Activated naive CD4-positive, alpha-beta T cell treated with anti-CD3 and anti-CD28 coated beads, Interleukin-2, amount 50 U/mL, for 16 hours (primary cell): ENCODE results near the gene C13orf46.

Source experiments
- DNase-seq: peaks from one replicate; pipeline ENCODE4 v3.0.0-alpha.2; 2020

The C13orf46 gene

DNA sequence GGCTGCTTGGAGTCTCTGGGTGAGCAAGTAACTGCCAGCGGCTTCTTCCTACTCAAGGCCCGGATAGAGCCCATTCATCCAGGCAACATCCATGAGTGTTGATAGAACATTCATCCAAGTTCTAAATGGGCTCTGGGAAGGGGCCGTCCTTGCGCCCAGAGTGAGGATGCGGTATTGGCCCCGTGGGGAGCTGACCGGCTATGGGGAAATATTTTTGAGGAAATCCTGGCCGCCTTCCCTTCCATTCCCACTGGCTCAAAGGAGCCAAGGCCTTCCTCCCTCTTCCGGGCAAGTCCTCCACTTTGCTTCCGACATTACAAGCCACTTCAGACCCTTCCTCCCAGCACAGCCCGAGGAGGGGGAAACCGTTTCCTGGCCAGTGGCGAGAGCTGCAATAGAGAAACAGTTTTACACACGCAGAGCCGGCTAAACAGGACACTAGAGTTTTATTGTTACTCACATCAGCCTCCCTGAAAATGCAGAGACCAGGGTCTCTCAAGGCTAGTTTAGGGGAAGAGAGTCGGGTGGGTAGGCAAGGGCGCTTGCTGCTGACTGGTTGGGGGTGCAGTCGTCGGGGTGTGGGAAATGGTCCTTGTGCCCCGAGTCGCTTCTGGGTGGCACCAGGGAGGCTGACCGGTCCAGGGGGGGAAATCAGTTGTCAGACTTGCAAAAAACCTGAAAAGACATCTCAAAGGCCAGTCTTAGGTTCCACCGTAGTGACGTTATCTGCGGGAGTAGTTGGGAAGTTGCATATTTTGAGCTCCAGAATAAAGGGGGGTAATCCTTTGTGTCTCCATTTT lies 37.5 kb downstream of the C13orf46 start:
- no peak for DNase-seq

DNA sequence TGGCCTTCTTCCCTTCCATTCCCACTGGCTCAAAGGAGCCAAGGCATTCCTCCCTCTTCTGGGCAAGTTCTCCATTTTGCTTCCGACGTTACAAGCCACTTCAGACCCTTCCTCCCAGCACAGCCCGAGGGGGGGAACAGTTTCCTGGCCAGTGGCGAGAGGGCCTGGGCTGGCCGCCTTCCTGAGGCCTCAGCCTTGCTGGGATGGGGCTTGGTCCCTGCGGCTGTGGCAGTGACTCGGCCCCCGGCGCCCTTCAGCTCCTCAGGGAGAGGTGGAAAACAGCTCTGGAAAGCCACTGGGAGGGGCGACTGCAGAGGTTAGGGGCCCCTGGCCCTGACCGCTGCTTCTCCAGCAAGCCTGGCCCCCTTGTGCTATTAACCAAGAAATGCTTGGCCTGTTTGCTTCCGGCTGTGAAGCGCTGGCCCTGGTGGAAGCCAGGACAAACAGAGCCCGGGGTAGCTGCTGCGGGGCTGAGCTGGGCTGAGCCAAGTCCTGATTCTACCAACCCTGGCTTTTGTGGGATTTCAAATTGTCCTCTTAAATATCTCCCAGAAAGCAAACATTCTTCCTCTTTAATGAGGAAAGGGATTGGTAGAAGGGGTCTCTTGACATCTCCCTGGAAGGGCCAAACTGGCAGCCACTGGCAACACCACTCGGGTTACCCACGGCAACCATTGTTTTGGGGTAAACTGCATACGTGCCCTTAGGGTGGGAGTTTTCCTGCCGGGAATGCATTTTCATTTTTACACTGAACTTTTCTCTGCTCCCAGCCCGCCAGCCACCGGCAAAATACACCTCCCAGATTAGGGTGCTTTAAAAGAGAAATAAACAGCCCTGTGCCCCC lies 38.7 kb downstream of the C13orf46 start:
- no peak for DNase-seq

DNA sequence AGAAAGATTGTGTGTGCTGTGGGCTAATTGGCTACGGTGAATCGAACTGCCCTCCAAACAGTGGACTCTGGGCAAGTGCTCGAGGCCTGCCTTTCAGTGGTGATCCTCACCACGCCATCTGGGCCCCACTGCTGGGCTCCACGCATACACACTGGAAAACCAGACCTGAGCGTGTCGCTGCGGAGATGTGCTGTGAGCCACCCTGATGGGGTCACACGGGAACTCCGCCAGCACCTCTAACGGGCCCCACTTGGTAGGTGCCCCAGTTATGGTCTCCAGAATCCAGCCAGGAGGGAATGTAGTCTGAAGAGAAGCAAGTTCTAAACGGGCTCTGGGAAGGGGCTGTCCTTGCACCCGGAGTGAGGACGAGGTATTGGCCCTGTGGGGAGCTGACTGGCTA lies 39.3 kb downstream of the C13orf46 start:
- no peak for DNase-seq

DNA sequence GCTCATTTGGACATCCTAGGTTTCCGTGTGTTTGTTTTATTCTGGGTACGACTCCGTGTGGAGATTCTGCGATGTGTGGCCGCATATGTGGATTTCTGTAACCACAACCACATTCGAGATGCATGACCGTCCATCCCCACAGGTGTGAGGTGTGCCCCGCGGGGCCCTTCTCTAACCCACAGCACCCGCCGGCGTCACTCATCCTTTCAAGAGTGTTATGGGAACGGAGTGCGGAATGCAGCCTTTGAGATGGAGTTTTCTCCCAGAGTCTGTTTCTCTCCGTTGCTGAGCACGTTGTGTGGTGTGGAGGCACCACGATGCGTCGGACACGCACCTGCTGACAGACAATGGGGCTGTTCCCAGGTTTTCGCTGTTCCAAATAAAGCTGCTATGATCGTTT lies 40.0 kb downstream of the C13orf46 start:
- no peak for DNase-seq

DNA sequence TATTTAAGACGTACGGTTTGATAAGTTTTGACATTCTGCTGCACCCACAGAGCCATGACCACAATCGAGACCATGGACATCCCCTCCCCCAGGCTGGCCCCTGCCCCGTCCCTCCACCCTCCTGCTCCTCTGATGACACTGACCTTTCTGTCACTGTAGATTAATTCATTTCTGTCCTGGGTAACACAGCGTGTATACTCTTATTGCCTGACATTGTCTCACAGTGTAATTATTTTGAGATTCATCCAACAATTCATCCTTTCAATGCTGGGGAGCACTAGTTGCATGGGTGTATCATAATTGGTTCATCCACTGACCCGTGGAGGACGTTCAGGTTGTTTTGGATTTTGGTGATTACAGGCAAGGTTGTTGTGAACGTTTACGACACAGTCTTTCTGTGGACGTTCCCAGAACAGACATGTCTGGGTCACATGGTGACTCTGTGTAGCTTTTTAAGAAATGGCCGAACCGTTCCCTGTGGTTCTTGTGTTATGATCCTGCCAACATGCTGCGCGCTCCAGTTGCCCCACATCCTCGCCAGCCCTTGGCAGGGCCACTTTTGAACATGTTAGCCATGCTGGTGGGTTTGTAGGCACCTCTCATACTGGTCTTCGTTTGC lies 41.9 kb downstream of the C13orf46 start:
- peak; percentile 2 for DNase-seq

DNA sequence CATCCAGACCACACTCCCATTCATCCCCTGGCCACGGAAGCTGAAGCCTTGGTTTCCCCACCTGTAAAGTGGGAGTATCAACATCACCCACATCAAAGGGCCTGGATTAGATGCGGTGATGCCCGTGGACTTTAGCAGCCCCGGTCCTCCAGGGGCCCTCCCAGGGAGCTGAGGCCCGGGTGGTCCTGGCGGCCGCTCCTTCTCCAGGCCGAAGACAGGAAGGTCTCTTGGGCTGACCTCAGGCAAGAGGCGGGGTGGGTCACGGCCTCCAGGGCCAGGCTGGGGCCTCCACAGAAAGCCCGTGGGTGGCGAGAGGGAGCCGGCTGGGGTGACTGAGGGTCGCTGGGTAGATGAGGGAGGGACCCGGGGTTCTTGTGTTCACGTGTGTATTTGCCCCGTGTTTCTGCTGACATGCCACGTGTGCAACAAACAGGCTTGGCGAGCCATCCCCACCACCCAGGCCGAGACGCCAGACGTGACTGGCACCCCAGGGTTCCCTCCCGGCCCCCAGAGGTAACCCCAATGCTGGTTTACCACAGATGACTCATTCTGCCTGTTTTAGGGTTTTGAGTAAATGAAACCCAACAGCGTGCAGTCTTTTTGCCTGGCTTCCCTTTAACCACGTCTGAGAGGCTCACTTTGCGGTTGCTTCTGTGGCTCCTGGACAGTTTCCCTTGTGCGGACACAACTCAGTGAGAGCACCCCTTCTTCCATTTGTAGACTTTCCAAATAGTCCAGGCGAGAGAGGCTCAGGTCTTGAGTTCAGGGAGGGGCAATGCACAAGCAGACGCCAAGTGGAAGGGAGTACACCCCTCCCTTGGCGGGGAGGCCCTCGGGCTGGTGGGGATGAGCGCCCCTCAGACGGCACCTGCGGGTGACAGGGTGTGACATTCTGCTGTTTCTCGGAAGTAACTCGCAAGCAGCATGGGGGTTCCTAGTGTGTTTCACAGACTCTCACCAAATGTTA lies 42.9 kb downstream of the C13orf46 start:
- peak; percentile 28 for DNase-seq

DNA sequence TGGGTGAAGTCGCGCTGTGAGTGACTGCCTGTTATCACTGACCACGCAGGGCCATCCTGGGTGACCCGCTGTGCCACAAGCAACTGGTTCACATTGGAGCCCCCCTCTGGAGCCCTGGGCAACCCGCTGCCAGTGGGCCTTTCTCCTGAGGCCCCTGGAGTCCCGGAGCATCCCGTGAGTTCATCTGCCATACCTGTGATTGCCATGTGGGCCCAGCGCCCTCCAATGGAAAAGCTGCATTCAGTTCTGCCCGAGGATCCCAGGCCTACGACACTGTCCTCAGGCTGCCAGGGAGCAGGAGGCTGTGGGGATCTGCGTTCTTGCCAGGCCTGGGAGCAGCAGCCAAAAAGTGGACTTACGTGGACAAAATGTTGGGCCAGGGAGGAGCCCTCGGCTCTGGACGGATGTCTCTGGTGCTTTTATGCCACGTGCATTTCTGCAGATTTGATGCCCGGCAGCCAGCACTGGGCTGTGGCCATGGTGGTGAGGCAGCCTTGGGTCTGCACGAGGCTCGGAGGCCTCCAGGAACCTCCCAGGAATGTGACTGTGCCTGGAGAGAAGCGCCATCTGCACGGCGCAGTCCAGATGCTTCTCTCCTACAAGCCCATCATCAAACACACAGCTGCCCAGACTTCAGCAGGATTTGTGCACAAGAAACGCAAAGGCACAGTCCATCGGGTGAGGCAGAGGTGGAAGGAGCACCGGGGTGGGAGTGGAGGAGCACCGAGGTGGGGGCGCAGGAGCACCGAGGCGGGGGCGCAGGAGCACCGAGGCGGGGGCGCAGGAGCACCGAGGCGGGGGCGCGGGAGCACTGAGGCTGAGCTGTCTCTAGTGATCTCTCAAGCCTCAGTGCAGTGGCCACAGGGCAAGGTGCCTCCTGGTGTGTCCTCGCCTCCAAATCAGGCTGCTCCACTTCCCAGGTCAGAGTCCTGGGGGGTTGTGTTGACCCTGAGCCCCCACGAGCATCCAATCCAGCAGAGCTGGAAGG lies 44.0 kb downstream of the C13orf46 start:
- no peak for DNase-seq

DNA sequence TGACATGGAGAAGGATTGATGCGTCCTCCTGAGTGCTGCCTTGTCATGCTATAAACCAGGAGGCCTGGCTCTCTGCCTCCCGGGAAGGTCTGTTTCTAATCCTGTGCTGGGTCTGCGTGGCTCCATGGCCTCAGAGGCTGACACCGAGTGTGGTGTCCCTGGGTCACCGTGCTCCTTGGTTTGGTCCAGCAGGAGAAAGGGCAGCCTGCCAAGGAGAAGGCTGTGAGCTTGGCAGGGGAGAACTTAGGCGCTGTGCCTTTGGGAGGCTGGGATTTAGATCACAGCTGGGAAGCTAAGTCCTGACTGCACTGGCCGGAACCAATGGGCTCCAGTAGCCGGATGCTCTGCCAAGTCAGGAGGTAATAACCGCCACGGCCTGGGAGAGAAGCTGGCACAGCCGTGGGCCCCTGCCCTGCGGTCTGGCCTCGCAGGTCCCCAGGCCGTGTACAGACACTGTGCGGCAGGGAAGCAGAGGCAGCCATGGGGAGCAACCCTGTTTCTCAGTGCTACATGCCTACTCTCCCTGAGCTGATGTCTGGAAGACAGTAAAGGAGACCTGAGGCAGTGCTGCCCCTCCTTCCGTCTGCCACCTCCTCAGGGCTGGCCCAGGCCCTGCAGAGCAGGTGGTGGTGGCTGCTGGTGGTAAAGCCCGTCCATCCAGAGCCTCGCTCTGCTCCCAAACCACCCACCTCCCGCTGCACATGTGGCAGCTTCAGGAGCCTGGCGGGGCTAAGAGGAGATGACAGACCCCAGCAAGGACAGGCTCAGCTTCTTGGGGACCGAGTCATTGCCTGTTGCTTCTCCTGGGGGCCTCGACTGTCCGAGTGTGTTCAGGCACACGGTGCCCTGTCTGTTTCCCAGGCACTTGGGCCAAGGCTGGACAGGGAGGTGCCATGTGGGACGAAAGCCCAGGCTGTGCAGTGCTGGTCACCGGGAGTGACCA lies 44.9 kb downstream of the C13orf46 start:
- no peak for DNase-seq

DNA sequence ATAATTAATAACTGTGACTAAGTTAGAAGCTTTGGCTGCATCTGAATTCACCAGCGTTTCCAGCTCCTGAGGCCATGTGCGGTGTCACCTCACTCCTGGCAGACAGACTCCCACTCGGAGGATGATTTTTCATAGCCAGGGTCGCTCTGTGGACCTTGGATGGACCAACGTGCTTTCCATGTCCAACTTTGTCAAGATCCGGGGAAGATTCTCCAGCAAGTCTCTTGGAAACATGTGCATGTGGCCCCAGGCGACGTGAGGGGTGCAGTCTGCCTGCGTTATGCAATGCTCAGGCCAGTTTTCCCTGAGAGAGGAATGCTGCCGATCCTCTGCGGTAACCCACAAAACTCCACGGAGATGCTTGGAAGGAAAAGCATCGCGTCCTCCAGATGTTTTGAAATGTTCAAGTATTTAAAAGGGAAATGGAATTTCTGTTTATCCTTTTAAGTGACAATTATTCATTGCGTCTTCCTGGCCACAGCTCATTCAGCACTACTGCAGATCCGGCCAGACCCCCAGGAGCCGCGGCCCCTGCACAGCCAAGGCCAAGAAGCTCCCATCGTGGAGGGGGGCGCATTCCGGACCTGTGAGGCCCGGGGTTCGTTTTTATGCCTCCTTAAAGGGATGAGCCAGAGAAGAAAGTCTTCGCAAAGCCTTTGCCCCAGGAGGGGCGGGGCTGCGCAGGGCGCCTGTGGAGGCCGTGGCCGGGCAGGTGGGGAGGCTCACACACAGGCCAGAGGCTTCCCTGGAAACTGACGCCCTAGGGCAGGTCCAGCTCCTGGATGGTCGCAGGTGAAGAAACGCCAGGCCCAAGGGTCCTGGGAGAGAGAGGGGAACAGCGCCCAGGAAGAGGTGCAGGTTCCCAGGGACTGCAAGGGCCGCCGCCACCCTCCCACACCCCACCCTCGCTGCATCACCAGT lies 46.0 kb downstream of the C13orf46 start:
- no peak for DNase-seq

DNA sequence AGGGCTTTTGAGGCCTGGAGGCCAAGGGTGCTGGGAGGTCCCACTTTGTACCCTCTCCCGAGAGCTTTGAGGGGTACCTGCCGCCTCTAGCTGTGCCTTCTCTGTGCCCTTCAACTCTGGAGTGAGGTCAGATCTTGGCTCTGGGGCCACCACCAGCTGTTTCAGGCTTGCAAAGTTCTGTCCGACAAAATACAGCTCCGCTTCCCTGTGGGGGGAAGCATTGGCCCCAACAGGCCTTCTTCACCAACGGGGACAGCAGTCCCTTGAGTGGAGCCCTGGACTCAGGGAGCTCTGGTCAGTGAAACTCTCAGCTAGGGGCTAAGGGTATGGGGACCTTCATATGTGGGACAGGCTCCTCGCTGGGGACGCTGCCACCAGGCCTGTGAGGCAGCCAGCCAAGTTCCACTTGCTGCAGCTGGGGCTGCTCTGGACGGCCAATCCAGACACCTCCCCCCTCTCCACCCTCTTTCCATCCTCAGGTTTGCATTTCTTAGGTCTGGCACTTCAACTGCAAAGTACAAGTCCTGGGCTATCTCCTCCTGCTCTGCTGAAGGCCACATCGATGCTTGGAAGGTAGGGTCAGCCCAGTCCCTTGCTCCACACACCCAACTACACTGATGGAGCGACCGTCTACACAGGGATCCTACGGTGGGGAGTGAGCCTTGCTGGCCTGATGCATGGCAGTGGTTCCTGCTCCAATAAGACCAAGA lies 46.8 kb downstream of the C13orf46 start:
- DNase-seq: no peak

DNA sequence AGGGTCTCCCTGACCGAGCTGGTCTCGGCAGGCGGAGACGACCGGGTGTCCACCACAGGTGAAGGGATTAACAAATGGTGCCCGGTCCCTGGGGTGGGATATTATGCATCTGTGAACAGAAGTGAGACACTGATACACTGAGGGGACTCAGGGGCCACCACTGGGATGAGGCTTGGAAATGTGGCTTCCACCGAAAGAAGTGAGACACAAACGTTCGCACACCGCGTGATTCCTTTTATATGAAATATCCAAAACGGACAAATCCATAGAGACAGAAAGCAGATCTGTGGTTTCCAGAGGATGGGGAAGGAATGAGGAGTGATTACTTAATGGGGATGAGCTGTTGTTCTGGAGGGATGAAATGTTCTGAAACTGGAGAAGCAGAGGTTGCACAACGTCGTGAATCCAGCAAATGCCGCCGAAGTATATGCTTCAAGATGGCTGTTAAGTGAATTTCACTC lies 47.5 kb downstream of the C13orf46 start:
- DNase-seq: no peak

DNA sequence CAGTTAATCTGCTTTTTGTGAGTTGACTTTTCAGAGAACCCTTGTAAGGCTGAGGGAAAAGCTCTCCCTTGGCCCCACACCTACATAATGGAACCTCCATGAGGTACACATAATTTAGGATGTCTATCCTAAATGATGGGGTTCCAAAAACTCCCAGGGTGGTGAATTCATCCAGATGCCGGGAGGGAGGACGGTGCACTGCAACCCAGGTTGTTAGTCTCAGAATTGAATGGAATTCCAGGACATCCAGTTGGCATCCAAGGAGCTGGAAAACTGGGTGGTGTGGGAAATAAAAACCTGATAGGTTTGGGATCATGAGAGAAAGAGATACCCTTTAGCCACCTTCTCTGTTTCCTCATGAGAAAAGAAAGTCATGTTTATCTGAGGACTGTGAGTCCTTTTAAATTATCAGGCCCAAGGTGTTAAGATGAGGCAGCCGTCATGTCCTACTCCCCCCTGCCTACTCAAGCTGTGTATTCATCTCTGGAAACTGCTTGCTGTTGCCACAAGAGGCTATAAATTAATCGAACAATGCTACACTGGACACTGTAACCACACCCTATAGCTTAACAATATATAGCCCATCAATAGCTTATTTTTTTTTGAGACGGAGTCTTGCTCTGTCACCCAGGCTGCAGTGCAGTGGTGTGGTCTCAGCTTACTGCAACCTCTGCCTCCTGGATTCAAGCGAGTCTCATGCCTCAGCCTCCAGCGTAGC lies 49.5 kb downstream of the C13orf46 start:
- no peak for DNase-seq

DNA sequence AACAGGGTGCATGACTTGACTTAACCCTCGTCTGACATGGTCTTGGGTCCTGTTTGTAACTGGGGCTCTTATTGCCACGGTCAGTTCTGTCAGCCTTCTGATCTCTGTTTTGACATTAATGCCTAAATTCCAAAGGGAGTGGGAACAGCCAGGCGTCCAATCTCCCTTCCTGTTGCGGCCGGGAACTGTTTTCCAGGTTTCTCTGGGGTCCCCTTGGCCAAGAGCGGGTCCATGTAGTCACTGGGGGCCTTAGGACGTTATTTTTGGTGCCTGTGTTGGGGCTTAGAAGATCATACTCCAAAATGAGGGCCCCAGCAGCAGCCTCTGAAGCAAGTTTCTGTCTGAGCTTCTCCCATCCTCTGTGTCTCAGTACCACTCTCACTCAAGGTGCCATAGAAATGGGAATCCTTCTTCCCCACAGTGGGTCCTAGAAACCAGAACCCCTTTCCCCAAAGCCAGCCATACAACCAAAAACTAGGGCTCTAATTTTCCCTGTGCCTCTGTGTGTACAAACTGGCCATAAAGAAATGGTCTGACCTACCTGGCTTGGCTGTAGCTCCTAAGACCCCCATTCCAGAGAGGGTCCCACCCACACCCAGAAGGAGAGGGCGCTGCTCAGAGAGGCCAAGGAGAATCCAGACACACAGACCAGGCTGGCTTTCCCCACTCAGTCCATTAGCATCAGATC lies 50.4 kb downstream of the C13orf46 start:
- no peak for DNase-seq

DNA sequence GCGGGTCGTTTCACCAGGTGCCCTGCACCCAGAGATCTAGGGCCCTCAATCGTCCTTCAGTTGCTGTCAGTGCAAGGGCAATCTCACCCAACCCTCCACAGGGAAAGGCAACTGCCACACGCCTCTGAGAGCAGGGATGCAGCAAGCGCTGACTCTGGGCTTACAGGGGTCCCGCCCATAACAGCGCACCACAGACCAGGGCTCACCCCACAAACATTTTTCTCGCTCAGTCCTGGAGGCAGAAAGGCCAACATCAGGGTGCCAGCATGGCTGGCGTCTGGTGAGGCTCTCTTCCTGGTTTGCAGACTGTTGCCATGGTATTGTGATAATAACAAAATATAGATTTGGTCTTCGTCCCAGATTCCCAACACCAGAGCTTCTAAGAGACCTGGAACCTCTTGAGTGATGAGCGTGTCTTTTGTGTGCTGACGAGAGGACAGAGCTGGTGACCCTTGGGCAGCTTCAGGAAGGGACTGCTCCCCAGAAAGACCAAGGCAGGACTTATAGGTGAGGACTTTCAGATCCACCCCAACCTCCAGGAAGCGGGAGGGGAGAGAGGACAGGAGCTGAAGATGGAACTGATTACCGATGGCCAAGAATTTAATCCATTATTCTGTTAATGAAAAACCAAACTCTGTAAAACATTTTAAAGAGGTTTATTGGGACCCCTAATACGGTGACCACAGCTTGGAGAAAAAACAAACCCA lies 51.3 kb downstream of the C13orf46 start:
- DNase-seq: no peak

DNA sequence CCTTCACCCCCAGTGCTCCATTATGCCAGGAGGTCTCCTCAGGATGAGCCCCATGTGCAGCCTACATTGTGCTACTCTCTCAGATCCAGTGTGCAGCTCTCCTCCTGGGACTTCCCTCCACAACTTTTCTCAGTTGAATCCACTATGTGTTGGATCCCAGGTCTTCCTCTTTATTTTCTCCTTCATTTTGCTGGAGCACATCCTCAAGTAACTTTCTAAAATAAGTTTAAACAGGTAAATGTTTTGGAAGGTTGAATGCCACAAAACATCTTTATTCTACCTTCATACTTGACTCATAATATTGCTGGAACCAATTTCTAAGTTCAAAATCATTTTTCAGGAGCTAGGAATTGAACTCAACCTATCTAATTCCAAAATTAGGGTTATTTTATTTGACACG lies 52.1 kb downstream of the C13orf46 start:
- DNase-seq: no peak
